Measurements from ENCODE around the gene RFX2.
"Not testable (repeated sequence)": the region's sequence is repeated elsewhere in the genome, so short reads cannot be mapped to it uniquely, and the experiment has no call there.

The RFX2 gene

GRCh38 chr19:6006896-6007295 lies 103.4 kb downstream of the RFX2 start:
- DNase-seq: no peak

GRCh38 chr19:6006070-6006446 lies 104.2 kb downstream of the RFX2 start:
- DNase-seq: not testable (repeated sequence)

GRCh38 chr19:6005321-6006069 lies 104.8 kb downstream of the RFX2 start:
- DNase-seq: no peak

- DNase-seq: no peak
Measured at GRCh38 chr19:6003976-6004375, 106.3 kb downstream of the RFX2 start.

GRCh38 chr19:6002591-6002990 lies 107.7 kb downstream of the RFX2 start:
- DNase-seq: no peak

GRCh38 chr19:6000228-6000847 lies 110.0 kb downstream of the RFX2 start:
- DNase-seq: no peak

GRCh38 chr19:5999693-6000092 lies 110.6 kb downstream of the RFX2 start:
- DNase-seq: no peak

GRCh38 chr19:5997371-5997770 lies 112.9 kb downstream of the RFX2 start:
- DNase-seq: no peak

GRCh38 chr19:5996623-5997320 lies 113.5 kb downstream of the RFX2 start:
- no peak for DNase-seq

- DNase-seq: no peak
Measured at GRCh38 chr19:5996102-5996501, 114.2 kb downstream of the RFX2 start.

- no peak for DNase-seq
Measured at GRCh38 chr19:5995606-5996005, 114.7 kb downstream of the RFX2 start.

- no peak for DNase-seq
Measured at GRCh38 chr19:5994405-5995165, 115.7 kb downstream of the RFX2 start.

- DNase-seq: no peak
Measured at GRCh38 chr19:5993648-5994358, 116.5 kb downstream of the RFX2 start.

GRCh38 chr19:5993201-5993600 lies 117.1 kb downstream of the RFX2 start:
- no peak for DNase-seq

- no peak for DNase-seq
Measured at GRCh38 chr19:5992756-5993155, 117.5 kb downstream of the RFX2 start.

- no peak for DNase-seq
Measured at GRCh38 chr19:5991244-5991838, 119.0 kb downstream of the RFX2 start.

- DNase-seq: peak; percentile 48
Measured at GRCh38 chr19:5990289-5990797, 120.0 kb downstream of the RFX2 start.

- no peak for DNase-seq
Measured at GRCh38 chr19:5989388-5990074, 120.8 kb downstream of the RFX2 start.

- no peak for DNase-seq
Measured at GRCh38 chr19:5988517-5989387, 121.5 kb downstream of the RFX2 start.

GRCh38 chr19:5987077-5987818 lies 123.1 kb downstream of the RFX2 start:
- DNase-seq: peak; percentile 91
